Gastroesophageal sphincter (tissue), 3 donors: ENCODE measurements around the gene SMAP2.

Experiments
- EP300 ChIP-seq: sonication (generic); formaldehyde crosslinking; IDR thresholded peaks from one replicate; pipeline ENCODE4 v1.6.1; 2017; ENCODE audit warnings: antibody characterized with exemption, mild to moderate bottlenecking
- POLR2A ChIP-seq, 2 donors: fragments of 450-650 bp; IDR thresholded peaks; one replicate each; pipeline ENCODE4 v1.6.1; 2017; ENCODE audit warnings: antibody characterized with exemption in 2 of 2, mild to moderate bottlenecking in 2 of 2, moderate library complexity in 1 of 2
- POLR2AphosphoS5 ChIP-seq: sonication (generic); formaldehyde crosslinking; IDR thresholded peaks from one replicate; pipeline ENCODE4 v1.6.1; 2017; ENCODE audit warnings: antibody characterized with exemption
- TF ChIP-seq, protein P1 (sequence below), 4 experiments: fragments of 200-600 bp in 2 of 4; fragments of 450-650 bp in 2 of 4; sonication (generic) in 1 of 4; IDR thresholded peaks; one replicate each; pipeline ENCODE4 v1.5.1; 2017 to 2019; ENCODE audit warnings: antibody characterized with exemption in 4 of 4, mild to moderate bottlenecking in 2 of 4, moderate library complexity in 2 of 4

- TF ChIP-seq, protein P1, sequence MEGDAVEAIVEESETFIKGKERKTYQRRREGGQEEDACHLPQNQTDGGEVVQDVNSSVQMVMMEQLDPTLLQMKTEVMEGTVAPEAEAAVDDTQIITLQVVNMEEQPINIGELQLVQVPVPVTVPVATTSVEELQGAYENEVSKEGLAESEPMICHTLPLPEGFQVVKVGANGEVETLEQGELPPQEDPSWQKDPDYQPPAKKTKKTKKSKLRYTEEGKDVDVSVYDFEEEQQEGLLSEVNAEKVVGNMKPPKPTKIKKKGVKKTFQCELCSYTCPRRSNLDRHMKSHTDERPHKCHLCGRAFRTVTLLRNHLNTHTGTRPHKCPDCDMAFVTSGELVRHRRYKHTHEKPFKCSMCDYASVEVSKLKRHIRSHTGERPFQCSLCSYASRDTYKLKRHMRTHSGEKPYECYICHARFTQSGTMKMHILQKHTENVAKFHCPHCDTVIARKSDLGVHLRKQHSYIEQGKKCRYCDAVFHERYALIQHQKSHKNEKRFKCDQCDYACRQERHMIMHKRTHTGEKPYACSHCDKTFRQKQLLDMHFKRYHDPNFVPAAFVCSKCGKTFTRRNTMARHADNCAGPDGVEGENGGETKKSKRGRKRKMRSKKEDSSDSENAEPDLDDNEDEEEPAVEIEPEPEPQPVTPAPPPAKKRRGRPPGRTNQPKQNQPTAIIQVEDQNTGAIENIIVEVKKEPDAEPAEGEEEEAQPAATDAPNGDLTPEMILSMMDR (IDR thresholded peaks at IDR 0.05) = no peak
- no peak for TF ChIP-seq POLR2A (IDR thresholded peaks at IDR 0.05)
- no peak for TF ChIP-seq POLR2AphosphoS5
- TF ChIP-seq EP300 = no peak
These were observed 40.8 kb downstream of the SMAP2 start for GRCh38 chr1:40414331-40414730.
